Lower lobe of right lung (tissue), 2 donors: ENCODE measurements around the gene RAB31. TPM values are rescaled to one million over a fixed set of nuclear protein-coding genes. Genes with fewer than 3 reads are reported as not detected.

Experiments used
- ATAC-seq, 2 donors: fragments of 200-7000 bp; cut with Tn5 transposase; one replicate each; pipeline ENCODE4 v1.9.1; 2020 to 2022; ENCODE audit warnings: mild to moderate bottlenecking in 2 of 2, moderate library complexity in 2 of 2
- DNase-seq: peaks from one replicate; pipeline ENCODE4 v3.0.0-alpha.2; 2020
- H3K27ac ChIP-seq: fragments of 200-600 bp; one replicate; pipeline ENCODE4 v1.8.0; 2022
- H3K27me3 ChIP-seq: fragments of 200-600 bp; one replicate; pipeline ENCODE4 v1.8.0; 2022; ENCODE audit warnings: low read depth
- H3K36me3 ChIP-seq: fragments of 200-600 bp; one replicate; pipeline ENCODE4 v1.8.0; 2022; ENCODE audit warnings: mild to moderate bottlenecking
- H3K4me1 ChIP-seq: fragments of 200-600 bp; one replicate; pipeline ENCODE4 v1.8.0; 2022
- H3K4me3 ChIP-seq: fragments of 200-600 bp; one replicate; pipeline ENCODE4 v1.8.0; 2022; ENCODE audit warnings: mild to moderate bottlenecking
- H3K9me3 ChIP-seq: fragments of 200-600 bp; one replicate; pipeline ENCODE4 v1.8.0; 2022
- CTCF ChIP-seq: fragments of 200-600 bp; IDR thresholded peaks from one replicate; pipeline ENCODE4 v1.8.0; 2022; ENCODE audit warnings: antibody characterized with exemption, mild to moderate bottlenecking
- intact Hi-C: fragments of 100-400 bp; cut with DNase I; formaldehyde crosslinking; loops from one replicate; pipeline ENCODE4 v1.11.0; 2022
- total RNA-seq: library from RNA; stranded (reverse); fragmentation: NEBNext Ultra II Directional; extraction: Animal tissue kit (Norgen Biotek cat#: 25700); gene quantifications from one replicate; pipeline ENCODE4 v1.2.1, GENCODE V29; 2021
- donor health status: DM: no; HTN: yes; CAD: no; lungs with severe emphysema.

Gene RAB31
- total RNA-seq, 1 donor from 2014 or later: 110 TPM

GRCh38 chr18:9715978-9716774 lies 8.1 kb downstream of the RAB31 start:
- Histone ChIP-seq H3K4me3 (no peak overlapping the region), H3K27me3 (no peaks in the 10 kb centered on the region), H3K9me3 (no peaks in the 10 kb centered on the region), H3K4me1 (peaks cover 43% of the 10 kb centered on the region), H3K27ac (peak overlapping the region; percentile 10), H3K36me3 (no peaks in the 10 kb centered on the region)
- ATAC-seq: no peak
- no peak for TF ChIP-seq CTCF
- DNase-seq: no peak
- intact Hi-C loops: no loop called here

- no peak for ATAC-seq
- H3K27ac ChIP-seq: no peak overlapping the region
- no peak overlapping the region for H3K4me3 ChIP-seq
- H3K36me3 ChIP-seq: no peaks in the 10 kb centered on the region
- no peaks in the 10 kb centered on the region for H3K9me3 ChIP-seq
- peaks cover 35% of the 10 kb centered on the region for H3K4me1 ChIP-seq
- no peak for DNase-seq
- intact Hi-C loops: no loop called here
- no peak for TF ChIP-seq CTCF
- no peaks in the 10 kb centered on the region for H3K27me3 ChIP-seq
Measured at GRCh38 chr18:9716780-9717563, 8.9 kb downstream of the RAB31 start.

- peak; percentile 55 to 74 for ATAC-seq
- intact Hi-C loops: no loop called here
- no peaks in the 10 kb centered on the region for H3K36me3 ChIP-seq
- no peak for TF ChIP-seq CTCF
- H3K4me1 ChIP-seq: peaks cover 22% of the 10 kb centered on the region
- peak overlapping the region; percentile 14 for H3K4me3 ChIP-seq
- H3K9me3 ChIP-seq: no peaks in the 10 kb centered on the region
- H3K27ac ChIP-seq: no peak overlapping the region
- DNase-seq: no peak
- no peaks in the 10 kb centered on the region for H3K27me3 ChIP-seq
Measured at GRCh38 chr18:9719421-9719981, 11.4 kb downstream of the RAB31 start.

- DNase-seq: no peak
- Histone ChIP-seq H3K4me1 (peaks cover 21% of the 10 kb centered on the region), H3K27me3 (no peaks in the 10 kb centered on the region), H3K9me3 (no peaks in the 10 kb centered on the region), H3K27ac (no peak overlapping the region), H3K36me3 (no peaks in the 10 kb centered on the region), H3K4me3 (no peak overlapping the region)
- no peak for ATAC-seq
- intact Hi-C loops: no loop called here
- no peak for TF ChIP-seq CTCF
Measured at GRCh38 chr18:9720327-9720726, 12.2 kb downstream of the RAB31 start.

GRCh38 chr18:9721893-9722550 lies 13.9 kb downstream of the RAB31 start:
- no peak for TF ChIP-seq CTCF
- Histone ChIP-seq H3K4me3 (no peak overlapping the region), H3K27ac (no peak overlapping the region), H3K36me3 (no peaks in the 10 kb centered on the region), H3K9me3 (no peaks in the 10 kb centered on the region), H3K27me3 (no peaks in the 10 kb centered on the region), H3K4me1 (peaks cover 7% of the 10 kb centered on the region)
- DNase-seq: no peak
- intact Hi-C loops: no loop called here
- peak in 1 of 2 donors; percentile 11 for ATAC-seq
